Measurements from ENCODE around the gene RAD54L.

DNA sequence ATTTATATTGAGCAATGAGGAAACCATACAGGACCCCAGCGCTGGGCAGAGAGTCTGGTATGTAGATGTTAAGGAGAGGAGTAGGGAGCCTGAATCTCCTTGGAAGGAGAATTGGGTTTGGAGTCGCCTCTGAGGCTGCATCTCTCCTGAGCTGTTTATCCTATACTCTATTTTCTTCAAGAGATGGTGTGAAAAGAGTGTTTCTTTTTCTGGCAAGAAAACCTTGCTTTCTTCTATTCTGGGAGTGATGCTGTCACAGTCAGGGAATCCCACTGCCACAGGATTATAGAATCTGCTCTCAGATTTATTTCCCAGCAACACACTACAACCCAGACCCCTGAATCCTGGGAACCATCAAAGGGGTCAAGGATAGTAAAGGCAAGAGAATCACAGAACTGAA, 41.2 kb upstream of the RAD54L start:
- TF ChIP-seq, protein P1, sequence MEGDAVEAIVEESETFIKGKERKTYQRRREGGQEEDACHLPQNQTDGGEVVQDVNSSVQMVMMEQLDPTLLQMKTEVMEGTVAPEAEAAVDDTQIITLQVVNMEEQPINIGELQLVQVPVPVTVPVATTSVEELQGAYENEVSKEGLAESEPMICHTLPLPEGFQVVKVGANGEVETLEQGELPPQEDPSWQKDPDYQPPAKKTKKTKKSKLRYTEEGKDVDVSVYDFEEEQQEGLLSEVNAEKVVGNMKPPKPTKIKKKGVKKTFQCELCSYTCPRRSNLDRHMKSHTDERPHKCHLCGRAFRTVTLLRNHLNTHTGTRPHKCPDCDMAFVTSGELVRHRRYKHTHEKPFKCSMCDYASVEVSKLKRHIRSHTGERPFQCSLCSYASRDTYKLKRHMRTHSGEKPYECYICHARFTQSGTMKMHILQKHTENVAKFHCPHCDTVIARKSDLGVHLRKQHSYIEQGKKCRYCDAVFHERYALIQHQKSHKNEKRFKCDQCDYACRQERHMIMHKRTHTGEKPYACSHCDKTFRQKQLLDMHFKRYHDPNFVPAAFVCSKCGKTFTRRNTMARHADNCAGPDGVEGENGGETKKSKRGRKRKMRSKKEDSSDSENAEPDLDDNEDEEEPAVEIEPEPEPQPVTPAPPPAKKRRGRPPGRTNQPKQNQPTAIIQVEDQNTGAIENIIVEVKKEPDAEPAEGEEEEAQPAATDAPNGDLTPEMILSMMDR (IDR thresholded peaks at IDR 0.05), result no peak
- TF ChIP-seq POLR2A (IDR thresholded peaks at IDR 0.05), result no peak
